HCT116 (cell line): ENCODE measurements around the gene EFR3B. TPM values are rescaled to one million over a fixed set of nuclear protein-coding genes. Genes with fewer than 3 reads are reported as not detected.

ENCODE experiments used
- ATAC-seq: fragments of 200-7000 bp; cut with Tn5 transposase; 2 replicates; pipeline ENCODE4 v1.9.1; 2020; ENCODE audit warnings: mild to moderate bottlenecking, moderate library complexity
- BruUV-seq: library from RNA; stranded (reverse); fragments of 400-500 nt; replicated peaks from 2 replicates; lab custom pipeline; 2021; lab: Mats Ljungman, UMichigan
- CTCF ChIA-PET: fragments of 300-600 bp; sonication (Branson Sonifier 250); formaldehyde crosslinking; loops from one replicate; lab custom pipeline; 2021; ENCODE audit warnings: antibody characterized with exemption; lab: Charles Lee
- POLR2A ChIA-PET: fragments of 300-600, 350-600 bp; sonication (Branson Sonifier 250); formaldehyde crosslinking; loops from one replicate; lab custom pipeline; 2021; ENCODE audit warnings: antibody characterized with exemption; lab: Charles Lee
- RAD21 ChIA-PET, 2 experiments: fragments of 300-600 bp; sonication (Branson Sonifier 250); formaldehyde crosslinking; loops; one replicate each; lab custom pipeline; 2023; ENCODE audit warnings: low total read pairs in 2 of 2; ENCODE audit not compliant: uncharacterized antibody in 2 of 2, unreplicated experiment in 2 of 2, low non-redundant PET in 1 of 2; lab: Charles Lee
- DNase-seq: peaks from one replicate; pipeline ENCODE4 v3.0.0-alpha.2; 2010; ENCODE audit warnings: low read depth, low spot score
- H2AFZ ChIP-seq: fragments of 200-600 bp; shearing (Covaris generic), sonication (generic); 2 replicates; pipeline ENCODE4 v1.6.1; 2017; ENCODE audit warnings: low read depth, mixed run types, mixed read lengths, antibody characterized with exemption, low read length; ENCODE audit not compliant: poor library complexity, severe bottlenecking
- H3K27ac ChIP-seq: 2 replicates; pipeline ENCODE4 v1.5.1; 2012; ENCODE audit warnings: low read depth, low read length
- H3K27me3 ChIP-seq: fragments of 200-600 bp; sonication (generic); 2 replicates; pipeline ENCODE4 v1.6.1; 2016; ENCODE audit warnings: mixed run types, low read length, mixed read lengths; ENCODE audit not compliant: insufficient read depth
- H3K36me3 ChIP-seq, 2 experiments: fragments of 200-500 bp in 1 of 2; fragments of 200-600 bp in 1 of 2; sonication (Bioruptor generic) in 1 of 2; sonication (generic) in 1 of 2; 2 replicates each; pipeline versions ENCODE4 v1.5.1 to v1.6.1; 2014 to 2016; ENCODE audit warnings: low read length in 2 of 2, inconsistent platforms in 1 of 2, mixed read lengths in 1 of 2, mixed run types in 1 of 2; ENCODE audit not compliant: insufficient read depth in 2 of 2, control insufficient read depth in 1 of 2
- H3K4me1 ChIP-seq, 2 experiments: fragments of 200-600 bp in 1 of 2; sonication (generic) in 1 of 2; 2 replicates each; pipeline versions ENCODE4 v1.5.1 to v1.6.1; 2012 to 2017; ENCODE audit warnings: low read length in 2 of 2, inconsistent platforms in 1 of 2, mild to moderate bottlenecking in 1 of 2, mixed read lengths in 1 of 2, mixed run types in 1 of 2, moderate library complexity in 1 of 2; ENCODE audit not compliant: insufficient read depth in 2 of 2, control insufficient read depth in 1 of 2
- H3K4me2 ChIP-seq: fragments of 200-600 bp; sonication (generic); 2 replicates; pipeline ENCODE4 v1.6.1; 2017; ENCODE audit warnings: mixed run types, low read length, mixed read lengths
- H3K4me3 ChIP-seq, 2 experiments: fragments of 200-600 bp in 1 of 2; sonication (generic) in 1 of 2; replicated peaks in 1 of 2; 2 replicates each; pipeline ENCODE4 v1.5.1; 2011 to 2016; ENCODE audit warnings: low read length in 2 of 2, control low read depth in 1 of 2, low read depth in 1 of 2, mild to moderate bottlenecking in 1 of 2, mixed read lengths in 1 of 2, mixed run types in 1 of 2
- H3K79me2 ChIP-seq: fragments of 200-600 bp; sonication (generic); 2 replicates; pipeline ENCODE4 v1.6.1; 2017; ENCODE audit warnings: mild to moderate bottlenecking, mixed run types, low read length, moderate library complexity, mixed read lengths; ENCODE audit not compliant: insufficient read depth
- H3K9ac ChIP-seq: fragments of 200-600 bp; sonication (generic); 2 replicates; pipeline ENCODE4 v1.6.1; 2016; ENCODE audit warnings: low read length, mixed read lengths
- H3K9me2 ChIP-seq: fragments of 200-600 bp; sonication (generic), shearing (Covaris generic); 2 replicates; pipeline ENCODE4 v1.6.1; 2017; ENCODE audit warnings: mixed run types, mild to moderate bottlenecking, moderate library complexity; ENCODE audit not compliant: insufficient read depth
- H3K9me3 ChIP-seq, 2 experiments: fragments of 200-500 bp in 1 of 2; fragments of 200-600 bp in 1 of 2; sonication (Bioruptor generic) in 1 of 2; sonication (generic) in 1 of 2; 2 replicates each; pipeline ENCODE4 v1.6.1; 2014 to 2017; ENCODE audit warnings: low read length in 2 of 2, mixed read lengths in 2 of 2, inconsistent platforms in 1 of 2, low read depth in 1 of 2, mild to moderate bottlenecking in 1 of 2, mixed run types in 1 of 2, moderate library complexity in 1 of 2; ENCODE audit not compliant: control insufficient read depth in 1 of 2, insufficient read depth in 1 of 2
- H4K20me1 ChIP-seq: fragments of 200-600 bp; sonication (generic), shearing (Covaris generic); 2 replicates; pipeline ENCODE4 v1.6.1; 2017; ENCODE audit warnings: mixed run types, mild to moderate bottlenecking, moderate library complexity; ENCODE audit not compliant: insufficient read depth
- CBX3 ChIP-seq: IDR thresholded peaks from 2 replicates; pipeline ENCODE4 v1.6.1; 2012; ENCODE audit warnings: low read depth
- EZH2phosphoT487 ChIP-seq: fragments of 200-600 bp; IDR thresholded peaks from 2 replicates; pipeline ENCODE4 v1.6.1; 2018; ENCODE audit warnings: antibody characterized with exemption, borderline replicate concordance
- FOSL1 ChIP-seq: IDR thresholded peaks from 2 replicates; pipeline ENCODE4 v1.6.1; 2012; ENCODE audit warnings: low read depth
- POLR2AphosphoS5 ChIP-seq: IDR thresholded peaks from 2 replicates; pipeline ENCODE4 v1.6.1; 2011; ENCODE audit warnings: mild to moderate bottlenecking, low read depth, low read length, moderate library complexity
- SIN3A ChIP-seq: IDR thresholded peaks from 2 replicates; pipeline ENCODE4 v1.6.1; 2012; ENCODE audit warnings: low read depth
- SRF ChIP-seq: IDR thresholded peaks from 2 replicates; pipeline ENCODE4 v1.6.1; 2012; ENCODE audit warnings: low read depth
- intact Hi-C: fragments of 100-400 bp; cut with micrococcal nuclease; formaldehyde crosslinking; loops from 2 replicates; pipeline ENCODE4 v1.10.0; 2022
- total RNA-seq: library from RNA; stranded (reverse); gene quantifications from one replicate; pipeline ENCODE4 v1.2.1, GENCODE V29; 2021; ENCODE audit not compliant: unreplicated experiment
- TF ChIP-seq, protein P1 (sequence below): IDR thresholded peaks from 2 replicates; pipeline ENCODE4 v1.6.1; 2012; ENCODE audit warnings: low read depth

The EFR3B gene
- total RNA-seq, 1 experiment from 2014 or later, result 0.96 TPM

DNA sequence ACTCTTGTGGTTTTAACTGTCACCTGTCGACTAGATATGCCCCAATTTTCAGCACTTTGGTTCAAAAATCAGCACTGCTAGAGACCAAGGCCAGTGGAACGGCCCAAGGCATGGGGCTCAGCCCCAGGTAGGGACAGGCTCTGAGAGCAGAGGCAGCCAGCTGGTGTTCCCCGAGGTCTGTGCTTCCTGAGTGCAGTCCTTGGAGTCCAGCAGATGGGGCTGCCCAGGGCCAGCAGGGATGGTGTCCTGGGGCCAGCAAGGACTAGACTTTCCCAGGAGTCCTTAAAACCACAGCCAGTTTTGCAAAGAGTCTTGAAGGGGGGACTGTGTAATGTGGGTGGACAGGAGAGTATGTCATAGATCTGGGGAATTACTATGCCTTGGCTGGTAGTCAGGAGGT lies 70.2 kb downstream of the EFR3B start:
- Histone ChIP-seq H3K9me3 (no peaks in the 10 kb centered on the region), H3K9ac (no peak overlapping the region), H3K36me3 (no peaks in the 10 kb centered on the region), H3K4me1 (peaks cover 0 to 16% of the 10 kb centered on the region in 2 experiments; a peak in 3 of 4 replicates), H3K79me2 (no peaks in the 10 kb centered on the region), H3K27ac (no peak overlapping the region), H3K27me3 (no peaks in the 10 kb centered on the region), H3K4me2 (no peak overlapping the region), H4K20me1 (no peaks in the 10 kb centered on the region), H3K9me2 (no peaks in the 10 kb centered on the region), H2AFZ (no peak overlapping the region), H3K4me3 (no peak overlapping the region)
- DNase-seq (no peak), ATAC-seq (no peak)
- CTCF ChIA-PET, result no interaction called here
- no TSS peak for BruUV-seq
- POLR2A ChIA-PET, result no interaction called here
- RAD21 ChIA-PET, result no interaction called here
- intact Hi-C loops, result no loop called here
- TF ChIP-seq, protein P1, sequence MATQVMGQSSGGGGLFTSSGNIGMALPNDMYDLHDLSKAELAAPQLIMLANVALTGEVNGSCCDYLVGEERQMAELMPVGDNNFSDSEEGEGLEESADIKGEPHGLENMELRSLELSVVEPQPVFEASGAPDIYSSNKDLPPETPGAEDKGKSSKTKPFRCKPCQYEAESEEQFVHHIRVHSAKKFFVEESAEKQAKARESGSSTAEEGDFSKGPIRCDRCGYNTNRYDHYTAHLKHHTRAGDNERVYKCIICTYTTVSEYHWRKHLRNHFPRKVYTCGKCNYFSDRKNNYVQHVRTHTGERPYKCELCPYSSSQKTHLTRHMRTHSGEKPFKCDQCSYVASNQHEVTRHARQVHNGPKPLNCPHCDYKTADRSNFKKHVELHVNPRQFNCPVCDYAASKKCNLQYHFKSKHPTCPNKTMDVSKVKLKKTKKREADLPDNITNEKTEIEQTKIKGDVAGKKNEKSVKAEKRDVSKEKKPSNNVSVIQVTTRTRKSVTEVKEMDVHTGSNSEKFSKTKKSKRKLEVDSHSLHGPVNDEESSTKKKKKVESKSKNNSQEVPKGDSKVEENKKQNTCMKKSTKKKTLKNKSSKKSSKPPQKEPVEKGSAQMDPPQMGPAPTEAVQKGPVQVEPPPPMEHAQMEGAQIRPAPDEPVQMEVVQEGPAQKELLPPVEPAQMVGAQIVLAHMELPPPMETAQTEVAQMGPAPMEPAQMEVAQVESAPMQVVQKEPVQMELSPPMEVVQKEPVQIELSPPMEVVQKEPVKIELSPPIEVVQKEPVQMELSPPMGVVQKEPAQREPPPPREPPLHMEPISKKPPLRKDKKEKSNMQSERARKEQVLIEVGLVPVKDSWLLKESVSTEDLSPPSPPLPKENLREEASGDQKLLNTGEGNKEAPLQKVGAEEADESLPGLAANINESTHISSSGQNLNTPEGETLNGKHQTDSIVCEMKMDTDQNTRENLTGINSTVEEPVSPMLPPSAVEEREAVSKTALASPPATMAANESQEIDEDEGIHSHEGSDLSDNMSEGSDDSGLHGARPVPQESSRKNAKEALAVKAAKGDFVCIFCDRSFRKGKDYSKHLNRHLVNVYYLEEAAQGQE, result no peak
- TF ChIP-seq SIN3A (no peak), POLR2AphosphoS5 (no peak), FOSL1 (no peak), SRF (no peak), CBX3 (no peak), EZH2phosphoT487 (no peak)
